GM21528 (cell line): ENCODE measurements around the gene TRAK1.
A peak's percentile ranks its signal among the peaks of the same experiment; 100 is the strongest.

ENCODE experiments used
- ATAC-seq: cut with Tn5 transposase; IDR thresholded peaks from one replicate; pipeline ENCODE4 v1.9.1; 2021; ENCODE audit warnings: mild to moderate bottlenecking, moderate library complexity; ENCODE audit not compliant: unreplicated experiment, low FRiP score

Gene TRAK1

DNA sequence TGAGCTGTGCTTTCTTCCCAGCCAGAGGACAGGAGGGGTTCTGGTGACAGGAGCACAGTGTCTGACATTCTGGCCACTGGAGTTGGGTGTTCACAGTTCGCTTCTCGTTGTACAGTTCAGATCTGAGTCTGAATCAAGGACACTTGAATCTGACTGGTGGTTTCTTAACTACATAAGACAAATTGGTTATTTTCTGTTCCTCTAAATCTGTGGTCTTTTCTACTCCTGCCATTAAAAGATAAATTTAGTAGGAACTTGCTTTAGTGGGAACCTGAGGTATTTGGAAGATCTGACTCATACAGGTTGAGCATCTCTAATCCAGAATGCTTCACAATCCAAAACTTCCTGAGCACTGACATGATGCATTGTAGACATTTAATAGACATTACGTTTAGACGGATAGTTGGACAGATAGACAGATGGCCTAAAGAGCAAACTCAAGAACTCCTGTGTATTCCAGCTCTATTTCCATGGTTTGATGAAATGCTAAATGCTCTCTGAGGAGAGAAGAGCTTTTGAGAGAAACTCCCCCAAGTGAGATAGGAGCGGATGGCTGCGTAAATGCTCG, 103.9 kb downstream of the TRAK1 start:
- no peak for ATAC-seq

DNA sequence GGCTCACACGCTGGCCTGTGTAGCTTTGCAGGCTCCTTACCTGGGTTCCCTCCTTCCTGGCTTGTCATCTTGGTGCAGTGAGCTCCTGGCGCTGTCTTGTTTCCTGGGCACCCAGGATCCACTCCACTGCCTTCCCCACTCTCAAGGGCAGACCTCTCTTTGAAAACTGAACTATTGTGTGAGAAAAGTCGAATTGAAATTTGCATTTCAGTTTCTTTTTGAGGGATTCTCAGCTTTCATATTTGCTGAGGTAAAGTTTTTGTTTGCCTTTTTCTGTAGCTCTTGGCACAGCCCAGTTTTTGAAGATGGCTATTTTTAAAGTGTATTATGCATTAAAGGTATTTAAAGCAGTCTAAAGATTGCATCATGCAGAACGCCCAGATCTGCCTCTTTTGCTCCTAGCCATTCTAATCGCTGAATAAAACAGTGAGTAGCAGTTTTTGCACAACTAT, 104.7 kb downstream of the TRAK1 start:
- peak; percentile 75 for ATAC-seq

DNA sequence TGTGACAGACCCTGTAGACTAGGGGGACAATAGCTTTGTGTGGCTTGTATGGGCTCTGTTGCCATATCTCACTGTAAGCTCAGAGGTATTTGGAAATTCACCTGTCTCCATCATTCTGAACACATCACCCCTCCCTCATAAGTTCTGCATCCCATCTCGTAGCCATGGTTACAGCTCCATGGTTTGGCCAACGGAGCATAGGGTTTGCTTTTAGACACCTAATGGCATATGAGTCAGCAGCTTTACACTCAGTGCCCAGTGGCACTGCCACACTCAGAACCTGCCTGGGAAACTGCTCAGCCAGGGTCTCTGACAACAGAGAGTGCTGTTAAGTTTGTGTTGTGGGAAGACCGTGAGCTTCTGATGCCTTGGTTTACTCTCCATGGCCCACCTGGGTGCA, 107.6 kb downstream of the TRAK1 start:
- no peak for ATAC-seq

DNA sequence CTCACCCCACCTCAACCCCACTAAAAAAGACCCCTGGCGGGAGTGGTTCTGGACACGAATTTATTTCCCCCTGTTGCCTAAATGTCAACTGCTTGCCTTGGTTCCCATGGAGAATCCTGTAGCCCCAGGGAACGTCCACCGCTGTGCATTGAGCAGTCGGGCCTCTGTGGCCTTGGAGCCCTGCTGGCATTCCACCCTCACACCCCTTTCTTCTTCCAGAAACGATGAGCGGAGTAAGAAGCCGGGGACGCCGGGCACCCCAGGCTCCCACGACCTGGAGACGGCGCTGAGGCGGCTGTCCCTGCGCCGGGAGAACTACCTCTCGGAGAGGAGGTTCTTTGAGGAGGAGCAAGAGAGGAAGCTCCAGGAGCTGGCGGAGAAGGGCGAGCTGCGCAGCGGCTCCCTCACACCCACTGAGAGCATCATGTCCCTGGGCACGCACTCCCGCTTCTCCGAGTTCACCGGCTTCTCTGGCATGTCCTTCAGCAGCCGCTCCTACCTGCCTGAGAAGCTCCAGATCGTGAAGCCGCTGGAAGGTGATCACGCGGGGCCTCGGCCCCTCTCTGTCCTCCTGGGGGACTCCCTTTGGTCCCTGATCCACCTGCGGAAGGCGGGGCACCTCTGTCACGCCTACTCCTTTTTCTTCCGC, 111.2 kb downstream of the TRAK1 start:
- ATAC-seq: no peak

DNA sequence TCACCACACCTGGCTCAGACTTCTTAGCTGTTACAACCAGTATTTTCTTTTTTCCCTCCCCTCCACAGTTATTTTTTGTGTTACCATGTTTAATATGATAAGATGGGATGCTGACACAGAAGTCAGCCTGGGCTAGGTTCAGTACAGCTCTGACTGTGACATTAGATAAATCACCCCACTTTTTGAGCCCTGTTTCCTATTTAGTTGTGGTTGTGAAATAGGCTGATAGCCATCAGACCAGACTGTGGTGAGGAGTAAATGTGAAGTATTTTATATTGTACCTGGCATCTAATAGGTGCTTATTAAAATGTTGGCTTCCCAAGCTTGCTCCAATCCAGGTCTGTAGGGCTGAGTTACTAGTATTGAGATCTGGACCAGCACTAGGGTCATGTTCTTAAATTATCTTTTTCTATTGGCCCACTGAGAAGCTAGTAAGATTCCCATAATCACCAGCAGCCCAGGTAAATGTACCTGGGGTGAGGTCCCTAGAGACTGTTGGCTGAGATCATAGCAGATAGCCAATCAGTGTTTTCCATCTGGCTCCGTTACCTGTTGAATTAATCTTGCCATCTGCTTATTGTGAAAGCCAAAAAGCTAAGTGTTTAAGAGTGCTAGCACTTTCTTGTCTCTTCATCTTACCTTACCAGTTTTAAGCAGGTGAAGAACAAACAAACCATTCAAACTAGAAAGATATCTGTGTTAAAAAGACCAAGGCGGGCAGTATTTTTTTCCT, 113.9 kb downstream of the TRAK1 start:
- ATAC-seq: no peak

DNA sequence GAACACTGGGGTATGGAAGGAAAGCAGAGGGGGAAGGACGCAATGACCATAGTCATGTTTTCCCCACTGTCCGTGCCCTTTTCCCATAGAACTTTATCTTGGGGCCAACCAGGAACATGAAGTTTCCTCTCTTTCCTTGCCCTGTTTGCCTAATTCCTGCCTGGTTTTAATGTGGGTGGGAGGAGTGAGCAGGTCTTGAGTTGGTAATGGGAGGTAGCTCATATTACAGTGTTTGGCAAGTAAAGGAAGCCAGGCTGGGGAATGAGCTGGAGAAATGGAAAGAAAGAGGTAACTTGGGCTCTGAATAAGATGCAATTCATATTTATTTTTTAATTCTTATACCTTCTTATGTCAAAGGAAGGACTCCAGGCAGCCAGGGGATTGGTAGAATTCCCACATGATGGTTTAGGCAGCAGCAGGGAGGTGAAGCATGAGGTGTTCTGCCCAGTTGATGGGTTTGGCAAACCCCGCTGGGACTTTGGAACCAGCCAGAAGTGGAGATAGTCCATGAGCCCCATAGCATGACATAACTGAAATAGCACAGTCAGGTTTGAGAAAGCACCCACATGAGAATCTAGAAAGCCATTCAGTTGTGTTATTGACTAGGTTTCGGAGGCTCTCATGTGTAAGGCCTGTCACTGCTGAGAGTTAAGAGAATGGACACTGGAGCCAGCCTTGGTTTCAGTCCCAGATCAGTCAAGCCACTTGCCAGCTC, 114.8 kb downstream of the TRAK1 start:
- ATAC-seq: peak; percentile 78

DNA sequence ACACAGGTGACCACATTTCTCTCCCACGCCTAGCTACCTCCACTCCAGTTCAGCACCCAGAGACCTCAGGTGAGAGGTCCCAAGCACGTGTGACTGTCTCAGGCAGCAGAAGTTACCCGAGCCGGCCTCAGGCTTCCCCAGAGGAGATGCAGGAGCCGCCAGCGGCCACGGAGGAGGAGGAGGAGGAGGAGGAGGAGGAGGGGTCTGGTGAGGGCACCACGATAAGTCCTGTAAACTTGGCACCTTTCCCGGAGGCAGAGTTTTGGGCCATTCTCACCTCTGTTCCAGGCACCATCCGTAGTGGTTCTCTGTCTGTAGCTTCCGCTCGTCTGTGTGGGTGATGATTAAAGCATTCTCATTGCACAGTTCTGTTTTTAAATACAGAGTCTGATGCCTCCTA, 118.8 kb downstream of the TRAK1 start:
- ATAC-seq: no peak

DNA sequence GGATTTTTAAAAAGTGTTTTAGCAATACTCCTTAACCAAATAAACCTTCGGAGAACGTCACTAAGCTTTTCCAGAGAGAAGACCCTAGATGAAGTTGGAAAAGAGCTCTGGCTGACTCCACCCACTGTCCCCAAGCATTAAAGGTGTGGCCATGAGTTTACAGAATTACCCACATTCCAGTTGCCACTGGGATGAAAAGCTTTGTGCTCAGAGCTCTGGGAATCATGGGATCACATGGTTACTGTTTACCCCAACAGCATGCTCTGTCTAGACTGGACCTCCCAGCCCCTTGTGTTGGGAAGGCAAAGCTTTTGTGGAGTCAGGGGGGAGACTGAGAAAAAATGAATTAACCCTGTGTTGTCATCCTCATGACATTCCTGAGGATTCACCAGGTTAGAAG, 119.6 kb downstream of the TRAK1 start:
- ATAC-seq: no peak

DNA sequence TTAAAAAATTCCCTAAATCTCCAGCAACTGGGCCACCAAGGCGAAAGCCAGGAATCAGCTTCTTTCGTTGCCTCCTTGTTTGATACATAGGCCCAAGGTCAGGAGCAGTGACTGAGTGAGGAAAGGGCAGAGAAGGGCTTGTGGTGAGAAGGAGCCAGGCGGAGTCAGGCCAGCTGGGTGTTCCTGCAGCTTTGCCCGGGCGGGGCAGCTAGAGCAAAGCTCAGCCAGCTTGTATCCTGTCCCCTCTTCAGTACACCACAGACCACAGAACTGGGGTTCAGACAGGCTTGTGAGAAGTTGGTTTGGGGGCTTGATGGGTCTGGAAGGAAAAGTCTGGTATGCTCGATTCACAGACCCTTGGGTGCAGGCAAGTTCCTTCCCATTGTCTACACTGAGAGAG, 122.3 kb downstream of the TRAK1 start:
- peak; percentile 53 for ATAC-seq

DNA sequence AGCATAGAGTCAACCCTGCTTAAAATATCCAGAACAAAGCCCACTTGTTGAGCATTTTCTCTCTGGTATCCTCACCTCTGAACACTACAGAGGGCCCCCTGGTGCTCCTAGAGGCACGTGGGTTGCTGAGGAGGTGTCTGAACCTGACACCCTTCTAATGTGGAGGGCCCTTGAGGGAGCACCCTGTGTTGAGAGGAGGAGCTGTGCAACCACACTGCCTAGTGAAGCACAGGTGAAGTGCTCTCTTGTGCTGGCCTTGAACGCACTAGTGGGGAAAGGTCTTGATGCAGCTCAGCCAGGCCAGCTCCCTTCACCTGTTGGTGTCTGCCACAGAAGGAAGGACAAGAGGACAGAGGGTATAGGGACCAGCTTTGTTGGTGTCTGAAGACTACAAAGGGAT, 122.9 kb downstream of the TRAK1 start:
- no peak for ATAC-seq

DNA sequence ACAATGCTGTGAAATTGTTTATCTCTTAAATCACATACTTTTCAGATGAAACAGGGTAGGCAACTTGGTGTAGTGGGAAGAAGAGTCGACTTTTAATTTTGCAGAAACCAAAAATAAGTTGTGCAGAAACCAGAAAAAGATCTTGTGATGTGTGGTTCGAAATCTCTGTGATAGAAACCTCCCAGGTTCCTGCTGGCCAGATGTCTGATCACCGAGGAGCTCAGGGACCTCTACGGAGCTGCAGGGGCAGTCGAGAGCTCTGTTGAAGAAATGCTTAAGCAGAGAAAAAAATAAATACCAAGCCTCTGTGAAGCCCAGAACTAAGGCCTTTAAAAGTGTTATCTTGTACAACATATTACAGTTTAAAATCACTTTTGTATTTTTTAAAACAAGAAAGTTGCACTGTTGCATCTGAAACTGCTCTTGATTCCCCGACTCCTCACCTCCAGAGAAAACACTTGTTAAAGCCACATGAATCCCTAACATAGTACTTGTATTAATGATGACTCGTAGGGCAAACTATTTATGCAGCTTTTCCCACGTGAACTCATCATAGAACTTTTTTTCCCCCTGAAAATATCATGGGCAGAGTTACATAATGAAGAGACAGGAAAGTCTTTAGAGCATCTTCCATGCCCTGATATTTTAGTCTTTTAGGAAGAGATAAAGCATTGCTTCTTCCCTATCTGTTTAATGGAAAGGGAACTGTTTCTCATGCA, 123.6 kb downstream of the TRAK1 start:
- no peak for ATAC-seq

DNA sequence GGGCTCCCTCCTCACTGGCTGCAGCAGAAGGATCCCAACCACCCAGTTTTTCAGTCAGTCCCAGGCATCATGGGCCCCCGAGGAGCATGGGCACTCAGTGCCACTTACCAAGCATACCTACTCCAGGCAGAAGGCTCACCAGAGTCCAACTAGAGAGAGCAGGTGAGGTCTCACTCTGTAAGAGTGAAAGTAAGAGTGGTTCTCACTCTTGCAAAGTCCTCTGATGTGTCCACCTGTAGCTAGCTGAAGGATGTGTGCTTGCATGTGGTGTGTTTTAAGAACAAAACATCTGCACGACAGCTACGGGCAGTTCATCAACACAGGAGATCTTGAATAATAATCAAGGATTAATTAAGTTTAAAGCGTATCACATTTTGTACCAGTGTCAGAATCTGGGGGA, 125.1 kb downstream of the TRAK1 start:
- ATAC-seq: peak; percentile 66

DNA sequence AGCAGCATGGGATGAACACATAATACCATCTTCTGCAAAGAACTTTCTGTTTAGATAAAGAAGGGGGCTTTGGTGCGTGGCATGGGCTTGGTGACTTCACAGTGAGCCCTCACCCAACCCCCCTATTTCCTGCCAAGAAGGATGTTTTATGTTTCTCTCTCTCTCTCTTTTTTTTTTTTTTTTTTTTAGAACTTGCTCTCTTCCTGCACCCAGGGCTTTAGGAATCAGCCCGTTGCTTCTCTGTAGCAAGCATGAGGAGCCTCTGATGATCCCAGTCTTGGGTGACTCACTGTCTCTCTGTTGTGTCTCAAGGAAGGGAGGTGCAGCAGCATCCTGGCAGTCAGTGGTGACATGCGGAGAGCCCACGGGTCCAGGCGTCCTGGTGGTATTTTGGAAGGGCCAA, 125.8 kb downstream of the TRAK1 start:
- ATAC-seq: no peak

DNA sequence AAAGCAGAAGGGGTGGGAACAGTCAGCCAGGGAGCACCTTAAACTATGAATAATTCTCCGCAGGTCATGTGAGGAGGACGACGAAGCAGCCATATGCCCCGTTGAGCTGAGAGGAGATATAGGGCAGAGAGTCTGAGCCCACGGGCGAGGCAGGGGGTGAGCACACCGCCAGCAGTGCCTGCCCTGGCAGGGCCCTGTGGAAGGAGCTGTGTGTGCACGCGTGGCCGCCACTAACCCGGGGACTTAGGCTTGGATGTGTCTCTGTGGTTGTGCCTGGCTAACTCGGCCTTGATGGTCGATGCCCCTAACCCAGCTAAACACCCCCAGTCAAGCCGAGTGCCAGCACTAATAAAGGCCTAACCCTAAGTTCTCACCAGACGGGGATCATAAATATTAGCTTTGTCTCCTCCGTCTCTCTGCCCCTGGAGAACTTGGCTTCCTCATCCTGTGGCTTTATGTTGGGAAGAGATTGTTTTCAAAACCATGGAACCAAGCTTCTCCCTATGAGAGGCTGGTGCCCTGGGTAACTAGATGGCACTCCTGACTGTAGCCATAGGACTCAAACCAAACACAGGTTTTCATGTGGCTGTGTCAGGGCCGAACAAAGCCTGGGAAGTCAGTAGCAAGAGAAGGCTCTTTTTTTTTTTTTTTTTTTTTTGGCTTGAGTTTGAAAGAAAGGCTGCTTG, 129.4 kb downstream of the TRAK1 start:
- ATAC-seq: no peak

DNA sequence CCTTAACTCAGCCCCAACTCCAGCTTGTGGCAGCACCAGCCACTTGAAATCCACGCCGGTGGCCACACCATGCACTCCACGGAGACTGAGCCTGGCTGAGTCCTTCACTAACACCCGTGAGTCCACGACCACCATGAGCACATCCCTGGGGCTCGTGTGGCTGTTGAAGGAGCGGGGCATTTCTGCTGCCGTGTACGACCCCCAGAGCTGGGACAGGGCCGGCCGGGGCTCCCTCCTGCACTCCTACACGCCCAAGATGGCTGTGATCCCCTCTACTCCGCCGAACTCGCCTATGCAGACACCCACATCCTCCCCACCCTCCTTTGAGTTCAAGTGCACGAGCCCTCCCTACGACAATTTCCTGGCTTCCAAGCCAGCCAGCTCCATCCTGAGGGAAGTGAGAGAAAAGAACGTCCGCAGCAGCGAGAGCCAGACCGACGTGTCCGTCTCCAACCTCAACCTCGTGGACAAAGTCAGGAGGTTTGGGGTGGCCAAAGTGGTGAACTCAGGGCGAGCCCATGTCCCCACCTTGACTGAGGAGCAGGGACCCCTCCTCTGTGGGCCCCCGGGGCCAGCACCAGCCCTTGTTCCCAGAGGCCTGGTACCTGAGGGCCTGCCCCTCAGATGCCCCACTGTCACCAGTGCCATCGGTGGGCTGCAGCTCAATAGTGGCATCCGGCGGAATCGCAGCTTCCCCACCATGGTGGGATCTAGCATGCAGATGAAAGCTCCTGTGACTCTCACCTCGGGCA, 132.0 kb downstream of the TRAK1 start:
- ATAC-seq: no peak

DNA sequence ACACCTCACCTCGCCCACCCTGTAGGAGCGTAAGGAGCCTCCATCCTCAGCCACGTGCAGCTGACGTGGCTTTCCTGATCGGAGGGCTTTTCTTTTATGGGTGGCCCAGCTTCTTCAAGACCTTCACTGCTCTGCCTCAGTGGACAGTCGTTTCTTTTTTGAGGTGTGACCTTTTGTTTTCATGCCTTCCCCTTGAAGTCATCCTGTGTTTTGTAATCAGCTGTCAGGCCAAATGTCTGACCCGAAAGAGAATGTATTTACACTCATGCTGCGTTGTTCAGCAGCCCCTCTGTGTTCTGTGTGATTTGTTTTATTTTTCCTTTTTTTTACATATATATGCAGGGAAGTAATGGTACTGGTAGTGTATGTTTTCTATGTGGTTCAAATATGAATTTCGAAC, 133.0 kb downstream of the TRAK1 start:
- ATAC-seq: no peak

DNA sequence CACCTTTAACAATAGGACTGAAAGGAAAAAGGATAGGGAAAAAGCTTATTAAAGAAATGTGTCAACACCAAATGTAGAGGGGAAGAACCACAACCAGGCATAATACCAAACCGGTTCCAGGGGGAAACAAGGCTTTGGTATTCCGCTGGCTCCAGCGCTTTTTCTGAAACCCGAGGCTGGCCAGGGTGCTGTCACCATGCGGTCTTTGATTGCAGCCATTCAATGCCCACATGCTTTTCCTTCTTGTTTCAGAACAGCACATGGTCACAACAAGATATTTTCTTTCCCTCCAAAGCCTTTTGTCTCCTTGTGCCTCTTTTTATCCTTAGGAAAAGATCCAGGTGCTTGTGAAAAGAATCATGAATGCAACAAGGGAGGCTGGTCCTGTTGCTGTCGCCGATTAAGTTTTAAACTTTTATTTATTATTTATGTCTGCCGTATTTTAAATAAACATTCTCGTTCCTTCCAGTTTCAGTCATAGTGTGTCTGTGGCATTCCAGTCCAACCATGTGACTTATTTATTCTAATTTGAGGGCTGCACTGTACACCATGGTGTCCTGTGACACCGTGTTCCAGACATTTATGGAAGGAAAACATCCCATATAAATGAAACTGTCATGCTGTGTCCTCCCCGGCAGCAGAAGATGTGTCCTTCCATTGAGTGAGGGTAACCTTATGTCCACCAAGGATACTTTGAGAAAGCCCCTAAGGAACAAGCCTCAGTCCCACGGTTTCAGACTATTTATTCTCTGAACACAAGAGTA, 133.7 kb downstream of the TRAK1 start:
- ATAC-seq: no peak

DNA sequence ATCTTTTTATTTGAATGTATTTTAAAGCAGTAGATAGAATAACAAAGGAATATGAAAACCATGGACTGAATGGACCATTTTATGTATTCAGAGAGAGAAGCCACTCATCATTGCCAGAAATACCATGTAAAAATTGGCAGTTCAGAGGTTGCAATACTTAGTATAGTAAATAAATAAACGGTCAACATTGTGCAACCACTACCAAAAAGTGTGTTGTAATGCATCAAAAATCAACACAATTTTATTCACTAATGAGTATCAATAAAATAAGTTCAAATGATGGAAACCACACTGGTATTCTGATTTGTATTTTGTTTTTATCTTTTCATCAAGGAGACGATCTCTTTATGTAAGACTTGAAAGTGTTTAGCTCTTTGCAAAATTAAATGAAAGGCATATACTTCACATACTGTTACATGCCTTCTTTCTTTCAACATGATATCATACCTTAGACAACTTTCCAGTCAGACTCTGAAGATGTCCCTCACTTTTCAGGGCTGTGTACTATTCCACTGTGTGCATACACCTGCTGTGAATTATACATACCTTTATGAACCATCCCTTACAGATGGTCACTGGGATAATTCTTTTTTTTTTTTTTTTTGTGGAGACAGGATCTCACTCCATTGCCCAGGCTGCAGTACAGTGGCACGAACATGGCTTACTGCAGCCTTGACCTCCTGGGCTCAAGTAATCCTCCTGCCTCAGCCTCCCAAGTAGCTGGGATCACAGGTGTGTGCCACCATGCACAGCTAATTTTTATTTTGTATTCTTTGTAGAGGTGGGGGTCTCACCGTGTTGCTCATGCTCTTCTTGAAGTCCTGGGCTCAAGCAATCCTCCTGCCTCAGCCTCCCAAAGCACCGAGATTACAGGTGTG, 134.6 kb downstream of the TRAK1 start:
- no peak for ATAC-seq
